ENCODE results near the gene PRLR. TPM values are rescaled to one million over a fixed set of nuclear protein-coding genes. Genes with fewer than 3 reads are reported as not detected.

Gene PRLR
- total and polyA plus RNA-seq, 10 of the 15 experiments (the other 5 are each of a cell fraction or from before 2014, with no cell fraction given), result 0.03 to 8.1 (median 0.20) TPM

DNA sequence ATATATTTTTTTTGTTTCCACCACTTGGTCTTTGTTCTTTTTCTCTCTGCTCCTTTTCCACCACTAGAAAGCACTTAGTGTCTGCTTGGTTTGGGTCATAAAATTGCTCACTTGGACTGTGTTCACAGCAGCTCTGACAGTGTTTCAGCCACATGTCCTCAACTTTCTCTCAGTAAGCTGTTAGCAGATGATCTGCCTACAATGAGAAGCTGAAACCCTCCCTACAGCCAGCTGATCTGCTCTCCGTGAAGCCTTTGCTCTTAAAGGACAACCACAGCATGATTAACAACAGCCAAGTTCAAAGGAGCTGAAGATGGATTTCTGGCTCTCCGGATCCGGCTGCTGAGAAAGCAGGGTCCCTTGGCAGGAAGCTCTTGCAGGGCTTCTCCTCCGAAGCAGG, 31.6 kb downstream of the PRLR start:
- DNase-seq (ENCODE audit: low read depth, low spot score), result no peak
- Histone ChIP-seq H3K79me2 (ENCODE audit: control insufficient read depth, insufficient read depth, low read length) (no peaks in the 10 kb centered on the region), H3K27ac (ENCODE audit: control insufficient read depth, insufficient read depth) (no peak overlapping the region), H4K20me1 (ENCODE audit: control insufficient read depth, insufficient read depth) (no peaks in the 10 kb centered on the region), H3K9ac (ENCODE audit: control insufficient read depth, insufficient read depth, low read length) (no peak overlapping the region), H3K9me3 (replicated peaks; ENCODE audit: control insufficient read depth, insufficient read depth, low read length) (no peaks in the 10 kb centered on the region), H3K4me3 (no peak overlapping the region), H3K4me2 (ENCODE audit: control insufficient read depth, insufficient read depth) (no peak overlapping the region), H2AFZ (ENCODE audit: control insufficient read depth, low read depth, low read length) (no peak overlapping the region), H3K27me3 (replicated peaks in 1 of 2; ENCODE audit: control insufficient read depth in 2 of 2, insufficient read depth in 2 of 2, low read length in 1 of 2) (no peaks in the 10 kb centered on the region), H3K36me3 (ENCODE audit: control insufficient read depth in 2 of 2, insufficient read depth in 2 of 2, low read length in 1 of 2) (no peaks in the 10 kb centered on the region), H3K4me1 (ENCODE audit: control insufficient read depth, insufficient read depth, low read length) (peaks cover 15% of the 10 kb centered on the region)
- POLR2A ChIA-PET, result interaction anchor here (1.1 to 1.3 kb wide), 4 partner anchors 11 to 31 kb away, joined by 3 to 6 read pairs (median 4); partner anchors contain the start of gene PRLR
- BruUV-seq (replicated peaks), result no TSS peak
- SMC1A ChIA-PET (ENCODE audit: uncharacterized antibody, unreplicated experiment), result interaction anchor here (0.5 to 2.6 kb wide), 6 partner anchors 11 to 37 kb away, joined by 3 to 23 read pairs (median 4); no protein-coding TSS in a partner anchor
- ATAC-seq, result no peak
- in situ Hi-C loops (cut with MboI), result no loop called here
- RAD21 ChIA-PET (ENCODE audit: unreplicated experiment), result interaction anchor here (1.4 to 2.6 kb wide), 2 partner anchors 14 kb away, joined by 5 to 9 read pairs; no protein-coding TSS in a partner anchor
- intact Hi-C loops (cut with micrococcal nuclease; ENCODE audit: unreplicated experiment), result no loop called here
- FAIRE-seq, result no peak
- WGBS (ENCODE audit: insufficient coverage, insufficient replicate concordance, low lambda C conversion rate, missing lambda C conversion rate), result 2% methylated on average over 4 of the region's 4 CpGs
- CTCF ChIA-PET, result interaction anchor here (0.6 to 1.4 kb wide), 8 partner anchors 10 to 729 kb away, joined by 3 to 8 read pairs (median 4); no protein-coding TSS in a partner anchor
- no peak for TF ChIP-seq TCF3 (IDR thresholded peaks at IDR 0.05; ENCODE audit: borderline replicate concordance, insufficient read depth, low read depth, low read length)
- no peak for TF ChIP-seq RAD21 (IDR thresholded peaks at IDR 0.05; ENCODE audit: insufficient read depth, low read depth, low read length)
- TF ChIP-seq SMAD5 (IDR thresholded peaks at IDR 0.05; ENCODE audit: low read depth), result no peak
- no peak for TF ChIP-seq CBX5 (IDR thresholded peaks at IDR 0.05; ENCODE audit: low read depth)
- TF ChIP-seq, protein P1, sequence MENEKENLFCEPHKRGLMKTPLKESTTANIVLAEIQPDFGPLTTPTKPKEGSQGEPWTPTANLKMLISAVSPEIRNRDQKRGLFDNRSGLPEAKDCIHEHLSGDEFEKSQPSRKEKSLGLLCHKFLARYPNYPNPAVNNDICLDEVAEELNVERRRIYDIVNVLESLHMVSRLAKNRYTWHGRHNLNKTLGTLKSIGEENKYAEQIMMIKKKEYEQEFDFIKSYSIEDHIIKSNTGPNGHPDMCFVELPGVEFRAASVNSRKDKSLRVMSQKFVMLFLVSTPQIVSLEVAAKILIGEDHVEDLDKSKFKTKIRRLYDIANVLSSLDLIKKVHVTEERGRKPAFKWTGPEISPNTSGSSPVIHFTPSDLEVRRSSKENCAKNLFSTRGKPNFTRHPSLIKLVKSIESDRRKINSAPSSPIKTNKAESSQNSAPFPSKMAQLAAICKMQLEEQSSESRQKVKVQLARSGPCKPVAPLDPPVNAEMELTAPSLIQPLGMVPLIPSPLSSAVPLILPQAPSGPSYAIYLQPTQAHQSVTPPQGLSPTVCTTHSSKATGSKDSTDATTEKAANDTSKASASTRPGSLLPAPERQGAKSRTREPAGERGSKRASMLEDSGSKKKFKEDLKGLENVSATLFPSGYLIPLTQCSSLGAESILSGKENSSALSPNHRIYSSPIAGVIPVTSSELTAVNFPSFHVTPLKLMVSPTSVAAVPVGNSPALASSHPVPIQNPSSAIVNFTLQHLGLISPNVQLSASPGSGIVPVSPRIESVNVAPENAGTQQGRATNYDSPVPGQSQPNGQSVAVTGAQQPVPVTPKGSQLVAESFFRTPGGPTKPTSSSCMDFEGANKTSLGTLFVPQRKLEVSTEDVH (IDR thresholded peaks at IDR 0.05; ENCODE audit: low read depth, partially characterized antibody), result no peak
- TF ChIP-seq EGR1 (IDR thresholded peaks at IDR 0.05; ENCODE audit: borderline replicate concordance in 1 of 2, low read depth in 2 of 2, low read length in 2 of 2), result no peak
- no peak for TF ChIP-seq RCOR1 (conservative IDR thresholded peaks at IDR 0.05; ENCODE audit: low read depth, low read length)
- TF ChIP-seq CREB1 (IDR thresholded peaks at IDR 0.05; ENCODE audit: low read depth), result no peak
- no peak for TF ChIP-seq IKZF1 (conservative IDR thresholded peaks at IDR 0.05)
- no peak for TF ChIP-seq STAT1 (conservative IDR thresholded peaks at IDR 0.05)
- TF ChIP-seq, protein P2, sequence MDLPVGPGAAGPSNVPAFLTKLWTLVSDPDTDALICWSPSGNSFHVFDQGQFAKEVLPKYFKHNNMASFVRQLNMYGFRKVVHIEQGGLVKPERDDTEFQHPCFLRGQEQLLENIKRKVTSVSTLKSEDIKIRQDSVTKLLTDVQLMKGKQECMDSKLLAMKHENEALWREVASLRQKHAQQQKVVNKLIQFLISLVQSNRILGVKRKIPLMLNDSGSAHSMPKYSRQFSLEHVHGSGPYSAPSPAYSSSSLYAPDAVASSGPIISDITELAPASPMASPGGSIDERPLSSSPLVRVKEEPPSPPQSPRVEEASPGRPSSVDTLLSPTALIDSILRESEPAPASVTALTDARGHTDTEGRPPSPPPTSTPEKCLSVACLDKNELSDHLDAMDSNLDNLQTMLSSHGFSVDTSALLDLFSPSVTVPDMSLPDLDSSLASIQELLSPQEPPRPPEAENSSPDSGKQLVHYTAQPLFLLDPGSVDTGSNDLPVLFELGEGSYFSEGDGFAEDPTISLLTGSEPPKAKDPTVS (IDR thresholded peaks at IDR 0.05; ENCODE audit: low read depth, low read length), result no peak
- no peak for TF ChIP-seq IKZF2 (IDR thresholded peaks at IDR 0.05)
- no peak for TF ChIP-seq RELA (IDR thresholded peaks at IDR 0.05; ENCODE audit: borderline replicate concordance, partially characterized antibody)
- TF ChIP-seq, protein P3, sequence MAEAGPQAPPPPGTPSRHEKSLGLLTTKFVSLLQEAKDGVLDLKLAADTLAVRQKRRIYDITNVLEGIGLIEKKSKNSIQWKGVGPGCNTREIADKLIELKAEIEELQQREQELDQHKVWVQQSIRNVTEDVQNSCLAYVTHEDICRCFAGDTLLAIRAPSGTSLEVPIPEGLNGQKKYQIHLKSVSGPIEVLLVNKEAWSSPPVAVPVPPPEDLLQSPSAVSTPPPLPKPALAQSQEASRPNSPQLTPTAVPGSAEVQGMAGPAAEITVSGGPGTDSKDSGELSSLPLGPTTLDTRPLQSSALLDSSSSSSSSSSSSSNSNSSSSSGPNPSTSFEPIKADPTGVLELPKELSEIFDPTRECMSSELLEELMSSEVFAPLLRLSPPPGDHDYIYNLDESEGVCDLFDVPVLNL (IDR thresholded peaks at IDR 0.05; ENCODE audit: low read depth, low read length), result no peak
